Kidney (tissue), 14 donors: ENCODE measurements around the gene UNC119. TPM values are rescaled to one million over a fixed set of nuclear protein-coding genes. Genes with fewer than 3 reads are reported as not detected.

Source experiments
- DNase-seq, 5 donors: peaks; one replicate each; pipeline ENCODE4 v3.0.0-alpha.2; 2013 to 2020
- FAIRE-seq: peaks from 2 replicates; lab custom pipeline; 2012; peaks lifted over from hg19 to GRCh38; lab: Jason Lieb, UNC
- H3K27ac ChIP-seq, 2 donors: one replicate each; pipeline ENCODE4 v1.7.0; 2013; ENCODE audit warnings: low read depth in 2 of 2, low read length in 2 of 2, inconsistent platforms in 1 of 2
- H3K27me3 ChIP-seq: one replicate; pipeline ENCODE4 v1.7.1; 2013; ENCODE audit warnings: low read length, inconsistent platforms; ENCODE audit not compliant: control insufficient read depth, insufficient read depth
- H3K36me3 ChIP-seq, 3 donors: one replicate each; pipeline versions ENCODE4 v1.7.0 to v1.7.1; 2013; ENCODE audit warnings: low read length in 3 of 3, control low read depth in 1 of 3, inconsistent platforms in 1 of 3; ENCODE audit not compliant: insufficient read depth in 3 of 3, control insufficient read depth in 2 of 3
- H3K4me1 ChIP-seq, 3 donors: one replicate each; pipeline versions ENCODE4 v1.7.0 to v1.7.1; 2013; ENCODE audit warnings: low read length in 3 of 3, inconsistent platforms in 1 of 3, low read depth in 1 of 3; ENCODE audit not compliant: control insufficient read depth in 2 of 3, insufficient read depth in 2 of 3
- H3K4me3 ChIP-seq, 3 donors: one replicate each; pipeline versions ENCODE4 v1.7.0 to v1.8.1; 2013; ENCODE audit warnings: low read length in 3 of 3, control low read depth in 1 of 3, inconsistent platforms in 1 of 3
- H3K9ac ChIP-seq, 3 donors: one replicate each; pipeline versions ENCODE4 v1.7.0 to v1.7.1; 2013; ENCODE audit warnings: low read length in 3 of 3, control low read depth in 1 of 3, inconsistent platforms in 1 of 3
- H3K9me3 ChIP-seq, 3 donors: one replicate each; pipeline versions ENCODE4 v1.7.0 to v1.7.1; 2013; ENCODE audit warnings: low read length in 3 of 3, control low read depth in 1 of 3, inconsistent platforms in 1 of 3; ENCODE audit not compliant: control insufficient read depth in 2 of 3, insufficient read depth in 1 of 3
- intact Hi-C: fragments of 100-400 bp; cut with DNase I; formaldehyde crosslinking; loops from one replicate; pipeline ENCODE4 v1.11.1; 2022
- polyA plus RNA-seq: library from polyadenylated mRNA; stranded (reverse); fragments of 350-450 nt; fragmentation: Illumina TruSeq; extraction: RNeasy Lipid Tissue Mini Kit (QIAGEN cat#74804); gene quantifications from one replicate; pipeline ENCODE4 v1.2.3, GENCODE V29; 2014; ENCODE audit warnings: low read depth, low replicate concordance; ENCODE audit not compliant: insufficient read depth
- total RNA-seq: library from RNA; stranded (reverse); fragmentation: NEBNext Ultra II Directional; extraction: Animal tissue kit (Norgen Biotek cat#: 25700); gene quantifications from one replicate; pipeline ENCODE4 v1.2.1, GENCODE V29; 2021
- TF ChIP-seq, protein P1 (sequence below): IDR thresholded peaks from 3 replicates; pipeline ENCODE4 v1.5.1; 2012; ENCODE audit warnings: mild to moderate bottlenecking, moderate library complexity, borderline replicate concordance; ENCODE audit not compliant: insufficient read depth; ENCODE audit errors: extremely low read depth
- donor health status: control.
- donor health status: control.
- donor health status: control.
- donor health status: control.
- donor health status: control.
- donor health status: DM: yes; HTN: yes; CAD: no.
- donor health status: Normal renal cell carcinoma (clear cell type).

UNC119 gene
- total and polyA plus RNA-seq, 2 donors from 2014 or later: 19.0 to 60.7 TPM

DNA sequence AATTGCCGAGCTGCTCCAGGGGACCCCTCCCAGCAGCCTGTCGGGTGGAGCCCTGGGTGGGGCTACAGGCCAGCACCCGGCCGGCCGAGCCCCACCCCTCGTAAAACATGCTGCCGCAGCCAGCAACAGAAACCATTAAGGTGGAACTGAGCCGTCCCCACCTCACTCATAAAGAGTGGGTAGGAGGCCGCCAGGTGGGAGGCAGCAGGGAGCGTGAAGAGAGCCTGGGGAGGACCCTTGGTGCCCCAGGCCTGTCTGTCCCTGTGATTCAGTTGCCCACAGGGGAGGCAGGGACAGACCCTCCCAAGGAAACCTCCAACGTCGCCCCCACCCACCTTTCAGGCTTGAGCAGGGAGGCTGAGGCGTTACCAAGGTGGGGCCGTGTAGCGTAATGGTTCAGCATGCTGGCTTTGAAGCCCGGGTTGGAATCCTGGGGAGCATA is 37.8 kb downstream of the UNC119 start:
- TF ChIP-seq, protein P1, sequence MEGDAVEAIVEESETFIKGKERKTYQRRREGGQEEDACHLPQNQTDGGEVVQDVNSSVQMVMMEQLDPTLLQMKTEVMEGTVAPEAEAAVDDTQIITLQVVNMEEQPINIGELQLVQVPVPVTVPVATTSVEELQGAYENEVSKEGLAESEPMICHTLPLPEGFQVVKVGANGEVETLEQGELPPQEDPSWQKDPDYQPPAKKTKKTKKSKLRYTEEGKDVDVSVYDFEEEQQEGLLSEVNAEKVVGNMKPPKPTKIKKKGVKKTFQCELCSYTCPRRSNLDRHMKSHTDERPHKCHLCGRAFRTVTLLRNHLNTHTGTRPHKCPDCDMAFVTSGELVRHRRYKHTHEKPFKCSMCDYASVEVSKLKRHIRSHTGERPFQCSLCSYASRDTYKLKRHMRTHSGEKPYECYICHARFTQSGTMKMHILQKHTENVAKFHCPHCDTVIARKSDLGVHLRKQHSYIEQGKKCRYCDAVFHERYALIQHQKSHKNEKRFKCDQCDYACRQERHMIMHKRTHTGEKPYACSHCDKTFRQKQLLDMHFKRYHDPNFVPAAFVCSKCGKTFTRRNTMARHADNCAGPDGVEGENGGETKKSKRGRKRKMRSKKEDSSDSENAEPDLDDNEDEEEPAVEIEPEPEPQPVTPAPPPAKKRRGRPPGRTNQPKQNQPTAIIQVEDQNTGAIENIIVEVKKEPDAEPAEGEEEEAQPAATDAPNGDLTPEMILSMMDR: no peak
- intact Hi-C loops: no loop called here
- no peaks in the 10 kb centered on the region for H3K27me3 ChIP-seq
- no peak overlapping the region for H3K4me3 ChIP-seq
- no peaks in the 10 kb centered on the region for H3K4me1 ChIP-seq
- peak in 2 of 5 donors; percentile 21 to 33 for DNase-seq
- no peak overlapping the region for H3K27ac ChIP-seq
- H3K9ac ChIP-seq: no peak overlapping the region
- no peaks in the 10 kb centered on the region for H3K36me3 ChIP-seq
- no peaks in the 10 kb centered on the region for H3K9me3 ChIP-seq
- no peak for FAIRE-seq

DNA sequence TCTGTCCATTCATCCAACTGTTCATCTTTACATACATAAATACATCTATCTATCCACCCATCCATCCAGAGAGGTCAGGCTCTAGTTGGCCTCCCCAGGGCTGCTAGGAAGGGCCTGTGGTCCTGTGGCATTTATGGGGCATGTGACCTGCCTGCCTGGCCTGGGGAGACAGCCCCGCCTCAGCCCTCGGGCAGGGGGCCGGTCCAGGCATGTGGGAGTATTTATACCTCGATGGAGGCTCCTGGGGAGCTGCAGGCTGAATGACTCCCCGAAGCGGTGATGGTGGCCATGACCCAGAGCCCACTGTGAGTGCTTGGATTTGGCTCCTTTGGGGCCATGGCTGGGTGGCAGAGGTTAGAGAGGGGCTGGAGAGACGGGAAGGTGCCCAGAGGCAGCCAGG is 38.9 kb downstream of the UNC119 start:
- TF ChIP-seq, protein P1: no peak
- Histone ChIP-seq H3K27me3 (no peaks in the 10 kb centered on the region), H3K4me1 (no peaks in the 10 kb centered on the region), H3K9ac (no peak overlapping the region), H3K27ac (no peak overlapping the region), H3K4me3 (no peak overlapping the region), H3K9me3 (no peaks in the 10 kb centered on the region), H3K36me3 (no peaks in the 10 kb centered on the region)
- DNase-seq (no peak), FAIRE-seq (no peak)
- intact Hi-C loops: no loop called here

DNA sequence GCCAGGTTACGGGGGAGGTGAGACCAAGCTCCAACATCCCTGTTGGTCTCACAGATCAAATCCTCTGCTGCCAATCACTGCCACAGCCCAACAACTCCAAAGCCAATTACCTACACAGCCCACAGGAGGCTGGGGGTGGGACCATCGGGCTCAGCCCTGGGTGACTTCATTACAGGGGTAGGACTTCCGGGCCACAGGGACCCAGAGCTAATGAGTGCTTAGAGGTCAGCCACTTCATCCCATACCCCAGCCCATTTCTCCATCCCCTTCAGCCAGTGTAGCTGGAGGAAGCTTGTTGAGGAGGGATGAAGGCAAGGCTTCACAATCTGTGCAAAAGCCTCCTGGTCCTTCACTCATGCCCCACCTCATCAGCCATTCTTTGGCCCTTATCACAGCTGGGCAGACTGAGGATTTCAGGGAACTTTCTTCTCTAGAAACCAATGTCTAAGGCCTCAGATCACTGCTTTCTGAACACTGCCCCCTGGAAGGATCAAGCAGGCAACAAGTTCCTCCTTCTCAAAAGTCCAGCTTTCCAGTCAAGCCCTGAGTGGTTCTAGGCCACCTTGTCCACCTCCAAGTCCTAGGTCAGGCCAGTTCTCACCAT is 40.5 kb downstream of the UNC119 start:
- TF ChIP-seq, protein P1: no peak
- no peaks in the 10 kb centered on the region for H3K36me3 ChIP-seq
- intact Hi-C loops: no loop called here
- DNase-seq (no peak), FAIRE-seq (no peak)
- H3K27me3 ChIP-seq: no peaks in the 10 kb centered on the region
- no peaks in the 10 kb centered on the region for H3K9me3 ChIP-seq
- H3K9ac ChIP-seq: no peak overlapping the region
- no peaks in the 10 kb centered on the region for H3K4me1 ChIP-seq
- H3K27ac ChIP-seq: no peak overlapping the region
- no peak overlapping the region for H3K4me3 ChIP-seq

DNA sequence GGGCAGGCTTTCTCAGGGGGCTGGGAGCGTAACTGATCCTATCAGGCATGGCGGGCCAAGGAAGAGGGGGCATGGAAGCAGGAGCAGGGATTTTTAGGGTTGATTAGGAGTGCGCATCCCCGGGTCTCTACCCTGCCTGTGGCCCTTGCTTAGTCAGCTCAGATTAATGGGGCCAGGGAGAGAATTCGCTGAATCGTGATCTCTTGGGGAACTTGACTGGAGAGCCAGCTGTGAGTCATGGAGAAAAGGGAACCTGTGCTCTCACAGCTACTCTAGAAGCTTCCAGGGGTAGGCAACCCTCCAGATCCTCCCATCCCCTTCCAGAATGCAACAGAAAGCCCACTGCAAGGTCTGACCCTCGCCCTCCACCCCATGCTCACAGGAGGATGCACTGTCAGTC is 42.6 kb downstream of the UNC119 start:
- no peak for DNase-seq
- Histone ChIP-seq H3K9ac (no peak overlapping the region), H3K27me3 (no peaks in the 10 kb centered on the region), H3K36me3 (no peaks in the 10 kb centered on the region), H3K4me1 (no peaks in the 10 kb centered on the region), H3K27ac (no peak overlapping the region), H3K9me3 (no peaks in the 10 kb centered on the region), H3K4me3 (no peak overlapping the region)
- FAIRE-seq: no peak
- intact Hi-C loops: no loop called here
- TF ChIP-seq, protein P1: no peak
